OCI-M2 (cell line): Measurements from ENCODE around the gene COL18A1.
"Not testable (repeated sequence)": the region's sequence is repeated elsewhere in the genome, so short reads cannot be mapped to it uniquely, and the experiment has no call there.

Experiments
- DNase-seq: peaks from one replicate; lab custom pipeline; 2025; ENCODE audit not compliant: unreplicated experiment; lab: John Stamatoyannopoulos, UW

COL18A1 gene

GRCh38 chr21:45404730-45405270 is at the start of gene COL18A1:
Gene COL18A1, plus strand, starts transcription at chr21:45405165. Its CDS starts 66 bp downstream, at chr21:45405231.
- no peak for DNase-seq

- no peak for DNase-seq
Measured at GRCh38 chr21:45355573-45355972, 49.4 kb upstream of the COL18A1 start.

- no peak for DNase-seq
Measured at GRCh38 chr21:45356251-45356650, 48.7 kb upstream of the COL18A1 start.

GRCh38 chr21:45356653-45357435 is 48.1 kb upstream of the COL18A1 start:
- no peak for DNase-seq

- DNase-seq = no peak
Measured at GRCh38 chr21:45357436-45358260, 47.3 kb upstream of the COL18A1 start.

GRCh38 chr21:45358261-45358670 is 46.7 kb upstream of the COL18A1 start:
- DNase-seq = no peak

GRCh38 chr21:45358711-45359310 is 46.2 kb upstream of the COL18A1 start:
- DNase-seq = no peak

GRCh38 chr21:45359451-45360217 is 45.3 kb upstream of the COL18A1 start:
- no peak for DNase-seq

- DNase-seq = no peak
Measured at GRCh38 chr21:45361033-45361997, 43.6 kb upstream of the COL18A1 start.

- no peak for DNase-seq
Measured at GRCh38 chr21:45362077-45362747, 42.8 kb upstream of the COL18A1 start.

- no peak for DNase-seq
Measured at GRCh38 chr21:45362748-45363145, 42.2 kb upstream of the COL18A1 start.

GRCh38 chr21:45363272-45363671 is 41.7 kb upstream of the COL18A1 start:
- DNase-seq = not testable (repeated sequence)

- DNase-seq = no peak
Measured at GRCh38 chr21:45363921-45364467, 41.0 kb upstream of the COL18A1 start.

GRCh38 chr21:45364468-45365185 is 40.3 kb upstream of the COL18A1 start:
- no peak for DNase-seq

GRCh38 chr21:45365186-45365607 is 39.8 kb upstream of the COL18A1 start:
- no peak for DNase-seq

GRCh38 chr21:45365608-45366241 is 39.2 kb upstream of the COL18A1 start:
- DNase-seq = no peak

- no peak for DNase-seq
Measured at GRCh38 chr21:45366476-45366875, 38.5 kb upstream of the COL18A1 start.
